Ureter (tissue), 1 donor: ENCODE data around the gene FAM117A. TPM values are rescaled to one million over a fixed set of nuclear protein-coding genes. Genes with fewer than 3 reads are reported as not detected.
A peak's percentile ranks its signal among the peaks of the same experiment; 100 is the strongest.

ENCODE experiments used
- DNase-seq: peaks from one replicate; pipeline ENCODE4 v3.0.0-alpha.2; 2020; ENCODE audit warnings: low spot score
- total RNA-seq: library from RNA; stranded (reverse); gene quantifications from one replicate; pipeline ENCODE4 v1.2.4, GENCODE V29; 2023
- donor health status: DM: yes; HTN: yes; CAD: no.

FAM117A gene
- total RNA-seq, 1 donor from 2014 or later: 12.4 TPM

DNA sequence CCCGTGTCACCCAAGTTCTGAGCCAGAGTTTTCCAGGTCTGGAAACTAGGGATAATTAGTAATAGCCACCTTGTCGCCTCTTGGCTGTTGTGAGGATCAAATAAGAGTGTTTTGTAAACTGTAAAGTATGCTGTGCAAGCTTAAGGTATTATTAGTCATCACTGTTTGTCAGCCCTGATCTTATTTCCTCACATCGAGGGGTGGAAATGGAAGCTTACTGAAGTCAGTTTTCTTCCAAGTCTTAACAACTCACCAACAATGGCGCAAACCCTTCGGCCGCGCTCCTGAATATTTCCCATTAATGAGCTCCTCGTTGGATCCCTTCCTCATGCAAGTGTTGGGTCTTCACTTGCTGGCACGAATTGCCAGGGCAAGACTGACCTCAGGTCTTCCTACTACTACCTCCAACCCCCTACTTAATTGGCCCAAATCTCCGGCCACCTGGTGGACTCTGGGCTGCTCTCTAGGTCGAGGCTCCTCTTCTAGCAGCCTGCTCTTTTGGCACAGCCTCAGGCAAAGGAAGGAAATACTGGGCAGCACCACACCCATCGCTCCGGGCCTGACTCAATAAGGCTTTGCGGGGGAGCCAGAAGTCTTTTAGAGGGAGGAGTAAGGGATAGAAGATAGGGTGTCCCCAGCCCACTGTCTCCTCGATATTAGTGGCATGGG is 55.3 kb downstream of the FAM117A start:
- DNase-seq: no peak

DNA sequence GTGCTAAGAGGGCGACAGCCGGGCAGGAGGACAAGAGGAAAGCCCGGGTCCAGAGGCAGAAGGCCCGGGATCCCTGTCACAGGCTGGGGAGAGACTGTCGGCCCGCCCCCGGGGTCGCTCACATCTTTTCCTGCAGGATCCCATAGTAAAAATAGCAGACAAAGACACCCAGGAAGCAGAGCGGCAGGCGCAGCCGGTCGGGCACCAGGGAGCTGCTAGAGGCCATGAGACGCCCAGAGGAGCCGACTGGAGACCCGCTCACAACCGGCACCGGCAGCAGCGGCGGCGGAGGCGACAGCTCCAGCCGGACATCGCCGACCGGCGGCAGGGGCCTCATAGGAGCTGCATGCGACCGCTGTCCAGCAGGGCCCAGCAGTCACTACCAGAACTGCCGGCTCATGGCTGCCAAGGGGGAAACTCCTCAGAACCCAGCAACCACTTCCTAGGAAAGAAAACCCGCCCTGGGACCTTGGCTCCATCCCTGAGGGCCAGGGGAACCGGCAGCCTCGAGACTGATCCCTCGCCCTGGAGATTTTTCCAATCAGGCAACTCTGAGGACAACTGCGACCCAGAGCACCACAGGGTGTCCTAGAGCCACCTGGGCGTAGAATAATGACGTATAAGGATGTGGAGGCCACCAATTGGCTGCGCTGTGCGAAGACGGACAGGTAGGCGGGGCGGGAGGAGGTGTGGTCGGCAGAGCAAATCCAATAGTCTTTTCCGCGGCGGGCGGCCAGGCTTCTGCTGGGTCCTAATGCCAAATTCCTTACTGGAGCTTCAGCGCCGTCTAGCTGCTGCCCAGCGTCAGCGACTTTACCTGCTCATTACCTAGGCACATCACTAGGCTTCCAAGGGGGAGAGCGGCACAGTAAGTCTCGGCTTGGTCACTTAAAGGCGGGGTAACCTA is 56.1 kb downstream of the FAM117A start, which contains the start of gene SLC35B1:
TSS of gene SLC35B1 (minus strand) at position 357 of the 907 bp plus-strand sequence. CDS start at position 226, 131 bp downstream.
- peak; percentile 99 for DNase-seq

- DNase-seq: no peak
Measured at GRCh38 chr17:49707246-49707607, 56.7 kb downstream of the FAM117A start.

GRCh38 chr17:49705254-49705653 is 58.7 kb downstream of the FAM117A start:
- DNase-seq: no peak

- no peak for DNase-seq
Measured at GRCh38 chr17:49703557-49704277, 60.2 kb downstream of the FAM117A start.

DNA sequence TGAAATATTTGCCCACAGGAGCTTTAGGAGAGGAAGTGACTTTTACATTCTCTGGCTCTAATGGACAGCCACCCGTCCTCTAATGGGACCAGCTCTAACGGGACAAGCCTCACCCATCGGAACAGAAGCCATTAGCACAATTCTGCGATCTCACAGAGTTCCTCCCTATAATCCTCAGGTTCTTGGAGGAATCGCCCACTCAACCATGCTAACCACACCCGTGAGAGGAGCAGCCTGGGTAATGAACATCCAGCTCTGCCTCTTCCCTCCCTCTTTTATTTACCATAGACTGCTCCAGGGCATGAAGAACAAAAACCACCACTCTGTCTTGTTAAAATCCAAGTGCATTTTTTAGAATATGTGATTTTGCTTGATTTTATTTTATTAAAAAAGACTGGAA is 63.0 kb downstream of the FAM117A start:
- no peak for DNase-seq

DNA sequence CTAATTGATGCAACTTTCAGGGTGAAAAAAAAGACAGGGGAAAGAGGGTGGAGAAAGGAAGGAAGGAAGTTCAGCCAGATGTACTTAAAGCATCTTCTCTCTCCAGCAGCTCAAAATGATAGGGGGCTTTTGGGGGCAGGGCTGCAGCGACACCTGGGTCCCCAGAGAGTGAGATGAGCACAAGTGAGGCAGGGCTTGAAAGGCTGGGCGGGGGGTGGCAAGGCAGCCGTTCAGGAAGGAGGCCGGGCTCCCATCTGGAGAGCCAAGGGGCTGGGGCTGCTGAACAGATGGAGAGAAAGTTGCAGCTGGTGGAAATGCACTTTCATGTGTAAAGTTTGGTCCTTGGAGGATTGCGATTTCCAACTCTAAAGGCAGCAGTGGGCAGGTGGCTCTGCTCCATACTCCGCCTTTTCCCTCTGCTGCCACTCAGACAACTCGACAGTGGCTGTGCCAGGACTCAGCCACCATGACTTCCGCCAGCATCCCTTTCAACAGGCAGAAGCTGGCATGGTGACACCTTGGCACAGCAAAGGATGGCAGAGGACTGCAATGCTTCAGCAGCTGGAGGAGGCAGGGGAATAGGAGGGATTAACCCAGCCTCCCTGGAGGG is 63.9 kb downstream of the FAM117A start:
- no peak for DNase-seq

GRCh38 chr17:49698005-49698404 is 65.9 kb downstream of the FAM117A start:
- no peak for DNase-seq

- no peak for DNase-seq
Measured at GRCh38 chr17:49696233-49696761, 67.6 kb downstream of the FAM117A start.

GRCh38 chr17:49695698-49696232 is 68.2 kb downstream of the FAM117A start:
- DNase-seq: no peak

DNA sequence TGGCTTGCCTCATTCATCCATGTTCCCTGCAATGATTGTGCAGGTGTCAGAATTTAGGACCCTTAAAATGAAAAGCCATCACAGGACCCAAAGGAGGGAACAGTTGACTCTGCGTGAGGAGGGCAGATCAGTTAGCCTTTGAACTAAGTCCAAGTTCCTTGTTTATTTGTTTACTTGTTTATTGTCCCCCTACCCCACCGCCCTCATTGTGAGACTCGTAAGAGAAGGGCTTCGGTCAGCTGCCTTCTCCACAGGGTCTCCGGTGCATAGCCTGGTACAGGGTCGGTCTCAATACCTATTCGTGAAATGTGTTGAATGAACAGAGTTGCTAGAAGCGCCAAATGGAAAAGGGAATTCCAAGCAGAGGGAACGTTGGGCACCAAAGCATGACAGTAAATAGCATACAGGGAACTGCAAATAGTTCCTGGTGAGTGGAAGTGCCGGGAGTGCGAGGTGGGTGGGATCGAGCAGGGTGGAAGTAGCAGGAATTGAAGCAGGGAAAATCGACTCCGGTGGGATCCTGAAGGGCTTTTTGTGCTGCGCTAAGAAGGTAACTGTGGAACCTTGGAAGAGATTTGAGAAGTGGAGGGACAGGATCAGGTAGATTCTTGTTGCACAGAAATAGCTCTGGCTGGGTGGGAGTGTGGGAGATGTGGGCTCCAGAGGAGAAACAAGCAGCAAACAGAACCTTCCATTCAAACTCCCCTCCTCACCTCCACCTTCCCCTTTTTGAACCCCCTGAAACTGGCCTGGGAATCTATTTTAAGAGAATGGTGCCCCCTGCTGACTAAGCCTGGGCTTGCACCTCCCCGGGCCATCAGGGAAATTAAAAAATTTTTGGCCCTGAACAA is 68.9 kb downstream of the FAM117A start:
- peak; percentile 65 for DNase-seq

DNA sequence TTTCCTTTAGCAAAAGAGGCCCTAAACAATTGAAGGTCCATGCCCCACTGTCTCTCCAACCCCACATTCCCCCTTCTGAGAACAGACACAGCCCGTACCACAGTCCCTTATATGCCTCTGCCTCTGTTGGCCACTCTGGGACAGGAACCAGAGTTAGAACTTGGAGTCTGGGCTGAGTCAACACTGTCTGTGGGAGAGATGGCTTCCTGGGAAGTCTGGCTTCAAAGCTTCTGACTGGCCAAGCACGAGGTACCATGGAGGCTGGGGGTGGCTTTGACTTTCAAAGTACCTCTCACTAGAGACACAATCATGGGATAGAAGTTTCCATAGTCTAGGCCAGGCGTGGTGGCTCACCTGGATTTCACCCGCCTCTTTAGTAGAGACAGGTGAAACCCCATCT is 71.2 kb downstream of the FAM117A start:
- no peak for DNase-seq

DNA sequence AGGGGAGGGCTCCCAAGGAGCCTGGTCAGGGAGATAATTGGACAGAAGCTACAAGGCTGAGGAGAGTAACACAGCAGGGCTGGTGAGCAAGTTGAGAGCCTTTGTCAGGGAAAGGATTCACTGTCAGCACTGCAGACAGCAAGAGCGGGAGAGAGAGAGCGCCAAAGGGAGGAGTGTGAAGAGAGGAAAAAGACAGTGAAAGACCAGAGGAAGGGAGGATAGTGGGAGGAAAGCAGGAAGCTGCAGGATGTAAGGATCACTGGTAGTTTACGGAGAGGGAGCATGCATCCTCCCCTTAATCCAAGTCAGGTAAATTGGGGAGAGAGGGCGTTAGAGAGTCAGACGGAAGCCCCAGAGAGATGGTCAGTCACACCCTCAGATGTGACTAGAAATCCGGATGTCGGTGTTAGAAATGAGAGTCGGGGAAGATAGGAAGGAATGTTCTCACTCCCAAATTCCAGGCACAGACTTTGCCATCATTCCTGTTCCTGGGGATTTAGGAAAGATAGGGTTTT is 72.2 kb downstream of the FAM117A start:
- no peak for DNase-seq

- peak; percentile 72 for DNase-seq
Measured at GRCh38 chr17:49691086-49691676, 72.8 kb downstream of the FAM117A start.

DNA sequence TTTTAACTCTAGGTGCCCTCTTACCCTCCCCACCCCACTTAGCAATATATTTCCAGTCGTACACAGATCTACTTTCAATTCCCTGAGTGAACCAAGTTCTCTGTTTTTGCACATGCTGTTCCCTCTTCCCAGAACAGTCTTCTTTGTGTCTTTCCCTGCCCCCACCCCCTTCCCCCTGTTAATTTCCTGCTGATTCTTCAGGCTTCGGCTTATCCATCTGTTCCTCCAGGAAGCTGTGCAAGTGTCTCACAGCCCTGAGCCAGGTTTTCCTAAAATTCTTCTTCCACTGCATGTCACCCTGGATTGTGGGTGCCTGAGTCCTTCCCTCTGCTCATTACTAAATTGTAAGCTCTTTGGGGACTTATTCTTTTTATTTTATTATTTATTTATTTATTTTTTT is 73.7 kb downstream of the FAM117A start:
- DNase-seq: no peak

GRCh38 chr17:49688848-49689247 is 75.1 kb downstream of the FAM117A start:
- DNase-seq: no peak

GRCh38 chr17:49687878-49688491 is 75.9 kb downstream of the FAM117A start:
- DNase-seq: no peak

- DNase-seq: no peak
Measured at GRCh38 chr17:49681106-49681979, 82.6 kb downstream of the FAM117A start.
